CD4-positive, alpha-beta T cell treated with Interleukin-1 beta for 1 hour (primary cell): ENCODE results near the gene ASXL1.
A peak's percentile ranks its signal among the peaks of the same experiment; 100 is the strongest.

Source experiments
- DNase-seq, 2 donors: peaks; one replicate each; pipeline ENCODE4 v3.0.0-alpha.2; 2020 to 2022

The ASXL1 gene

GRCh38 chr20:32482442-32483261 lies 124.5 kb downstream of the ASXL1 start:
- peak; percentile 35 to 38 for DNase-seq

- DNase-seq = peak; percentile 73 to 78
Measured at GRCh38 chr20:32483351-32484224, 125.5 kb downstream of the ASXL1 start.

GRCh38 chr20:32484225-32484957 lies 126.3 kb downstream of the ASXL1 start:
- no peak for DNase-seq

GRCh38 chr20:32484958-32485769 lies 127.0 kb downstream of the ASXL1 start:
- DNase-seq = peak; percentile 83 to 87

- DNase-seq = no peak
Measured at GRCh38 chr20:32485770-32486478, 127.8 kb downstream of the ASXL1 start.

GRCh38 chr20:32487381-32487780 lies 129.2 kb downstream of the ASXL1 start:
- DNase-seq = no peak

- no peak for DNase-seq
Measured at GRCh38 chr20:32488066-32488838, 130.1 kb downstream of the ASXL1 start.
